Brain microvascular endothelial cell (primary cell): ENCODE results near the gene ATP6V1G2.
A peak's percentile ranks its signal among the peaks of the same experiment; 100 is the strongest.
"Not testable (repeated sequence)": the region's sequence is repeated elsewhere in the genome, so short reads cannot be mapped to it uniquely, and the experiment has no call there.

ENCODE experiments used
- DNase-seq: peaks from one replicate; pipeline ENCODE4 v3.0.0-alpha.2; 2020
- H3K27ac ChIP-seq: fragments of 250-450 bp; sonication (Bioruptor Pico); 2 replicates; pipeline ENCODE4 v1.5.1; 2020; ENCODE audit warnings: mild to moderate bottlenecking, moderate library complexity
- H3K27me3 ChIP-seq: fragments of 250-450 bp; sonication (Bioruptor Pico); replicated peaks from 2 replicates; pipeline ENCODE4 v1.5.1; 2020; ENCODE audit warnings: mild to moderate bottlenecking
- H3K36me3 ChIP-seq: fragments of 250-450 bp; sonication (Bioruptor Pico); replicated peaks from 2 replicates; pipeline ENCODE4 v1.5.1; 2020; ENCODE audit warnings: mild to moderate bottlenecking
- H3K4me3 ChIP-seq: 2 replicates; pipeline ENCODE4 v1.5.1; 2011; ENCODE audit warnings: low read depth, mild to moderate bottlenecking, control low read depth, low read length, moderate library complexity
- CTCF ChIP-seq: IDR thresholded peaks from 2 replicates; pipeline ENCODE4 v1.5.1; 2011; ENCODE audit warnings: low read depth, mild to moderate bottlenecking, moderate library complexity, low read length, control low read depth, inconsistent platforms; ENCODE audit errors: missing control alignments
- in situ Hi-C: cut with HindIII; loops from 2 replicates; pipeline ENCODE4 v1.10.0; 2017; ENCODE audit warnings: low sequenced_read_pairs, low pct_ligation_motif_present

ATP6V1G2 gene

GRCh38 chr6:31498748-31499147 lies 47.7 kb downstream of the ATP6V1G2 start:
- H3K4me3 ChIP-seq: peak overlapping the region; percentile 47
- no peak for TF ChIP-seq CTCF
- no peak overlapping the region for H3K27ac ChIP-seq

GRCh38 chr6:31497531-31498476 lies 48.6 kb downstream of the ATP6V1G2 start, which contains the start of gene MICB:
Gene MICB, plus strand, starts transcription at chr6:31498145. Its CDS starts 49 bp downstream, at chr6:31498194.
- TF ChIP-seq CTCF: no peak
- Histone ChIP-seq H3K4me3 (peak within 1 kb of the TSS; percentile 67), H3K27ac (peak within 1 kb of the TSS; percentile 18), H3K36me3 (no peaks in the 10 kb centered on the region), H3K27me3 (no peaks in the 10 kb centered on the region)
- peak; percentile 77 for DNase-seq
- in situ Hi-C loops: no loop called here

More at GRCh38 chr6:31498748-31499147, 47.7 kb downstream of the ATP6V1G2 start:
- DNase-seq: no peak
- H3K27me3 ChIP-seq: no peaks in the 10 kb centered on the region
- in situ Hi-C loops: no loop called here
- H3K36me3 ChIP-seq: no peaks in the 10 kb centered on the region

GRCh38 chr6:31496826-31497225 lies 49.6 kb downstream of the ATP6V1G2 start:
- DNase-seq, H3K27ac ChIP-seq, in situ Hi-C loops, H3K4me3 ChIP-seq, H3K27me3 ChIP-seq, H3K36me3 ChIP-seq: not testable (repeated sequence)

- peak overlapping the region; percentile 93 for H3K27ac ChIP-seq
- H3K27me3 ChIP-seq: no peaks in the 10 kb centered on the region
- peak overlapping the region; percentile 54 for H3K4me3 ChIP-seq
- H3K36me3 ChIP-seq: no peaks in the 10 kb centered on the region
- TF ChIP-seq CTCF: no peak
- DNase-seq: peak; percentile 88
- in situ Hi-C loops: no loop called here
Measured at GRCh38 chr6:31495580-31495979, 50.8 kb downstream of the ATP6V1G2 start.
